HEK293 (cell line): ENCODE results near the gene ATP1A3.

Experiments
- HOXD13 ChIP-seq: sonication (generic); formaldehyde crosslinking; IDR thresholded peaks from 2 replicates; pipeline ENCODE4 v1.8.0; 2022; ENCODE audit warnings: missing genetic modification reagents, borderline replicate concordance
- ZBTB1 ChIP-seq: fragments of 450-650 bp; formaldehyde crosslinking; IDR thresholded peaks from 2 replicates; pipeline ENCODE4 v1.5.1; 2016; ENCODE audit warnings: missing biosample characterization, missing genetic modification characterization
- ZNF274 ChIP-seq, 2 experiments: fragments of 200-500 bp in 1 of 2; fragments of 450-650 bp in 1 of 2; sonication (Bioruptor generic) in 1 of 2; formaldehyde crosslinking in 1 of 2; IDR thresholded peaks; 2 replicates each; pipeline versions ENCODE4 v1.5.1 to v1.6.1; 2014 to 2016; ENCODE audit warnings: borderline replicate concordance in 1 of 2, inconsistent platforms in 1 of 2, low read length in 1 of 2, missing biosample characterization in 1 of 2, missing genetic modification characterization in 1 of 2
- ZNF785 ChIP-seq: fragments of 450-650 bp; formaldehyde crosslinking; IDR thresholded peaks from 2 replicates; pipeline ENCODE4 v1.5.1; 2016; ENCODE audit warnings: missing biosample characterization, missing genetic modification characterization
- TF ChIP-seq, protein P1 (sequence below): fragments of 450-650 bp; formaldehyde crosslinking; IDR thresholded peaks from 2 replicates; pipeline ENCODE4 v1.5.1; 2016; ENCODE audit warnings: missing biosample characterization, missing genetic modification characterization
- TF ChIP-seq, protein P2 (sequence below): fragments of 450-650 bp; formaldehyde crosslinking; IDR thresholded peaks from 2 replicates; pipeline ENCODE4 v1.5.1; 2016; ENCODE audit warnings: missing biosample characterization, missing genetic modification characterization

DNA sequence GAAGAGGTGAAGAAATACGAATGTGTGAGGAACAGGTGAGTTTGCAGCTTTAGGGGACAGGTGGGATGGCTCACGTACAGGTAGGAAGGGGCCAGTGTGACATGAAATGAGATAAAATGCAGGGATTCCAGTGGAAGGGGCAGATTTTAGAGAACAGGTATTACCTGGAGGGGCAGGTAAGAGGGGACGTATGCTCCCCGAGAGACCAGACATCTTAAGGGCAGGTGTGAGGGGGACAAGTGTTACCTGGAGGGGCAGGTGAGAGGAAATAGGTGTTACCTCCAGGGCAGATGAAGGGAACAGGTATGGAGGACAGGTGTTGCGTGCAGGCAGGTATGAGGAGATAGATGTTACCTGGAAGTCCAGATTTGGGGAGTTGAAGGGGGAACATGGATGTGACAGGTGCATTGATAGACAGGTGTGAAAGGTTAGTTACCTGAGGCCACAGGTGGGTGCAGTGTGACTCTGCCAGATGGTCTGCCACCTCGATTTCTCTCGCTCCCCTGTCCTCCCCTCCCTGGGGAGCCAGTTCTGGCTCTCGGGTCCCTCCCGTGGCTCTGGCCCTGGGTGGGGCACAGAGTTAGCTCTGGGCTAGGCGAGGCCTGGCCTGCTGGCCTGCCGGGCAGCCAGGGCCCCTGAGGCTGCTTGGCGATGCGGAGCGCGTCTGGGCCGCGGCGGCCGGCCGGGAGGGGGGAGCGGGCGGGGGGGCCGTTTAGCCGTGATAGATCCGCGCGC, 67.8 kb downstream of the ATP1A3 start:
- TF ChIP-seq, protein P1, sequence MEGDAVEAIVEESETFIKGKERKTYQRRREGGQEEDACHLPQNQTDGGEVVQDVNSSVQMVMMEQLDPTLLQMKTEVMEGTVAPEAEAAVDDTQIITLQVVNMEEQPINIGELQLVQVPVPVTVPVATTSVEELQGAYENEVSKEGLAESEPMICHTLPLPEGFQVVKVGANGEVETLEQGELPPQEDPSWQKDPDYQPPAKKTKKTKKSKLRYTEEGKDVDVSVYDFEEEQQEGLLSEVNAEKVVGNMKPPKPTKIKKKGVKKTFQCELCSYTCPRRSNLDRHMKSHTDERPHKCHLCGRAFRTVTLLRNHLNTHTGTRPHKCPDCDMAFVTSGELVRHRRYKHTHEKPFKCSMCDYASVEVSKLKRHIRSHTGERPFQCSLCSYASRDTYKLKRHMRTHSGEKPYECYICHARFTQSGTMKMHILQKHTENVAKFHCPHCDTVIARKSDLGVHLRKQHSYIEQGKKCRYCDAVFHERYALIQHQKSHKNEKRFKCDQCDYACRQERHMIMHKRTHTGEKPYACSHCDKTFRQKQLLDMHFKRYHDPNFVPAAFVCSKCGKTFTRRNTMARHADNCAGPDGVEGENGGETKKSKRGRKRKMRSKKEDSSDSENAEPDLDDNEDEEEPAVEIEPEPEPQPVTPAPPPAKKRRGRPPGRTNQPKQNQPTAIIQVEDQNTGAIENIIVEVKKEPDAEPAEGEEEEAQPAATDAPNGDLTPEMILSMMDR (tag by site-specific recombination), result no peak
- no peak for TF ChIP-seq ZNF274 (IDR thresholded peaks at IDR 0.05; ENCODE audit: low read length)
- no peak for TF ChIP-seq ZNF274 (tag by site-specific recombination; IDR thresholded peaks at IDR 0.05; ENCODE audit: borderline replicate concordance)
- no peak for TF ChIP-seq HOXD13 (CRISPR knock-in tag)
- TF ChIP-seq ZNF785, result no peak
- TF ChIP-seq, protein P2, sequence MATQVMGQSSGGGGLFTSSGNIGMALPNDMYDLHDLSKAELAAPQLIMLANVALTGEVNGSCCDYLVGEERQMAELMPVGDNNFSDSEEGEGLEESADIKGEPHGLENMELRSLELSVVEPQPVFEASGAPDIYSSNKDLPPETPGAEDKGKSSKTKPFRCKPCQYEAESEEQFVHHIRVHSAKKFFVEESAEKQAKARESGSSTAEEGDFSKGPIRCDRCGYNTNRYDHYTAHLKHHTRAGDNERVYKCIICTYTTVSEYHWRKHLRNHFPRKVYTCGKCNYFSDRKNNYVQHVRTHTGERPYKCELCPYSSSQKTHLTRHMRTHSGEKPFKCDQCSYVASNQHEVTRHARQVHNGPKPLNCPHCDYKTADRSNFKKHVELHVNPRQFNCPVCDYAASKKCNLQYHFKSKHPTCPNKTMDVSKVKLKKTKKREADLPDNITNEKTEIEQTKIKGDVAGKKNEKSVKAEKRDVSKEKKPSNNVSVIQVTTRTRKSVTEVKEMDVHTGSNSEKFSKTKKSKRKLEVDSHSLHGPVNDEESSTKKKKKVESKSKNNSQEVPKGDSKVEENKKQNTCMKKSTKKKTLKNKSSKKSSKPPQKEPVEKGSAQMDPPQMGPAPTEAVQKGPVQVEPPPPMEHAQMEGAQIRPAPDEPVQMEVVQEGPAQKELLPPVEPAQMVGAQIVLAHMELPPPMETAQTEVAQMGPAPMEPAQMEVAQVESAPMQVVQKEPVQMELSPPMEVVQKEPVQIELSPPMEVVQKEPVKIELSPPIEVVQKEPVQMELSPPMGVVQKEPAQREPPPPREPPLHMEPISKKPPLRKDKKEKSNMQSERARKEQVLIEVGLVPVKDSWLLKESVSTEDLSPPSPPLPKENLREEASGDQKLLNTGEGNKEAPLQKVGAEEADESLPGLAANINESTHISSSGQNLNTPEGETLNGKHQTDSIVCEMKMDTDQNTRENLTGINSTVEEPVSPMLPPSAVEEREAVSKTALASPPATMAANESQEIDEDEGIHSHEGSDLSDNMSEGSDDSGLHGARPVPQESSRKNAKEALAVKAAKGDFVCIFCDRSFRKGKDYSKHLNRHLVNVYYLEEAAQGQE (tag by site-specific recombination), result no peak
- no peak for TF ChIP-seq ZBTB1 (tag by site-specific recombination)
